H1 (cell line): ENCODE results near the gene ZNF804B.

ENCODE experiments used
- CHD1 ChIP-seq: IDR thresholded peaks from 2 replicates; pipeline ENCODE4 v1.6.1; 2012; ENCODE audit warnings: low read depth, low read length, improper control_type of control experiment
- CHD2 ChIP-seq: IDR thresholded peaks from 2 replicates; pipeline ENCODE4 v1.6.1; 2012; ENCODE audit warnings: low read length, improper control_type of control experiment
- CREB1 ChIP-seq: IDR thresholded peaks from 2 replicates; pipeline ENCODE4 v1.6.1; 2012; ENCODE audit warnings: inconsistent platforms
- MAFK ChIP-seq: IDR thresholded peaks from 2 replicates; pipeline ENCODE4 v1.6.1; 2012; ENCODE audit warnings: low read depth, mild to moderate bottlenecking, improper control_type of control experiment, low read length
- POLR2AphosphoS5 ChIP-seq: IDR thresholded peaks from 2 replicates; pipeline ENCODE4 v1.6.1; 2011; ENCODE audit warnings: low read depth, low read length
- TAF7 ChIP-seq: optimal IDR thresholded peaks from 2 replicates; pipeline ENCODE3; 2011; ENCODE audit warnings: low read depth, mild to moderate bottlenecking, inconsistent platforms, low read length, moderate library complexity, borderline replicate concordance
- TF ChIP-seq, protein P1 (sequence below), 3 experiments: IDR thresholded peaks; 1 replicate in 2 of 3; 2 replicates in 1 of 3; pipeline versions ENCODE4 v1.5.1 to v1.6.1; 2011; ENCODE audit warnings: low read length in 3 of 3, mild to moderate bottlenecking in 3 of 3, inconsistent platforms in 2 of 3, low read depth in 1 of 3, moderate library complexity in 1 of 3; ENCODE audit not compliant: insufficient read depth in 1 of 3; ENCODE audit errors: control extremely low read depth in 1 of 3

DNA sequence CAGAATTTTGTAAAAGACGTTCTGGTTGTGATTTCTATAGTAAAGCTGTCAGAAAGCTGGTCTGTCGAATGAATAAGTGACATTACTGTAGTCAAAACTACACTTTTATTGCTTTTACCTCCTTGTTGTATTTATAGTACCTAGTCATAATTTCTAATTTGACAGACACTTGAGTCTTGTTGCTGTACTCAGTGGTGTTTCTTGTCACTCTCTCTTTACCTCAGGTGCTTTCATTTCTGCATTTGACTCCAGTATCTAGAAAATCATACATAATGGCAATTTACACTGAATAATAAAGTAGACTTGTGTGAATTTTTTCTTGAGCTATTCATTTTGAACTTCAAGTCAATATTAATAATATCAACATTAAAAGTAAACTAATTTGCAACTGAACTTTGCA is 293.6 kb downstream of the ZNF804B start:
- TF ChIP-seq MAFK: no peak
- TF ChIP-seq CREB1: no peak
- TF ChIP-seq POLR2AphosphoS5: no peak
- TF ChIP-seq, protein P1, sequence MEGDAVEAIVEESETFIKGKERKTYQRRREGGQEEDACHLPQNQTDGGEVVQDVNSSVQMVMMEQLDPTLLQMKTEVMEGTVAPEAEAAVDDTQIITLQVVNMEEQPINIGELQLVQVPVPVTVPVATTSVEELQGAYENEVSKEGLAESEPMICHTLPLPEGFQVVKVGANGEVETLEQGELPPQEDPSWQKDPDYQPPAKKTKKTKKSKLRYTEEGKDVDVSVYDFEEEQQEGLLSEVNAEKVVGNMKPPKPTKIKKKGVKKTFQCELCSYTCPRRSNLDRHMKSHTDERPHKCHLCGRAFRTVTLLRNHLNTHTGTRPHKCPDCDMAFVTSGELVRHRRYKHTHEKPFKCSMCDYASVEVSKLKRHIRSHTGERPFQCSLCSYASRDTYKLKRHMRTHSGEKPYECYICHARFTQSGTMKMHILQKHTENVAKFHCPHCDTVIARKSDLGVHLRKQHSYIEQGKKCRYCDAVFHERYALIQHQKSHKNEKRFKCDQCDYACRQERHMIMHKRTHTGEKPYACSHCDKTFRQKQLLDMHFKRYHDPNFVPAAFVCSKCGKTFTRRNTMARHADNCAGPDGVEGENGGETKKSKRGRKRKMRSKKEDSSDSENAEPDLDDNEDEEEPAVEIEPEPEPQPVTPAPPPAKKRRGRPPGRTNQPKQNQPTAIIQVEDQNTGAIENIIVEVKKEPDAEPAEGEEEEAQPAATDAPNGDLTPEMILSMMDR (IDR thresholded peaks at IDR 0.05; ENCODE audit: control extremely low read depth in 1 of 3, insufficient read depth in 1 of 3, low read depth in 1 of 3, low read length in 3 of 3): no peak
- no peak for TF ChIP-seq CHD1
- TF ChIP-seq TAF7: no peak
- no peak for TF ChIP-seq CHD2
